Stimulated activated CD4-positive, alpha-beta T cell treated with anti-CD3 and anti-CD28 coated beads, Interleukin-12 subunit alpha, Interleukin-12 subunit beta, amount 100 ng/mL, for 4 hours (primary cell): Measurements from ENCODE around the gene SCAND1.
"Not testable (repeated sequence)": the region's sequence is repeated elsewhere in the genome, so short reads cannot be mapped to it uniquely, and the experiment has no call there.

Source experiments
- DNase-seq: peaks from one replicate; pipeline ENCODE4 v3.0.0-alpha.2; 2020

SCAND1 gene

GRCh38 chr20:35954200-35954906, at the start of gene SCAND1:
SCAND1 (minus strand) TSS chr20:35954502; CDS start chr20:35954284, 218 bp downstream.
- DNase-seq: peak; percentile 93

GRCh38 chr20:36004045-36004444, 49.7 kb upstream of the SCAND1 start:
- no peak for DNase-seq

DNA sequence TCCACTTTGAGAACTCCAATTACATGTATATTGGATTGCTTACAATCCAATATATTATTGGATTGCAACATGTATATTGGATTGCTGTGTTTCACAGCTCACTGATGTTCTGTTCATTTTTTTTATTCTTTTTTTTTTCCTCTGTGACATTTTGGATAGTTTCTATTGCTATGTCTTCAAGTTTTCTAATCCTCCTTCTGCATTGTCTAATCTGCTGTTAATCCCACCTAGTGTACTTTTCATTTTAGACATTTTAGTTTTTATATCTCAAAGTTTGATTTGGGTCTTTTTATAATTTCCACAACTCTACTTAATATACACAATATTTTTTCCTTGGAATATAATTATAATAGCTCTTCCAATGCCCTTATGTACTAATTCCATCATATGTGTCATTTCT, 48.6 kb upstream of the SCAND1 start:
- DNase-seq: no peak

GRCh38 chr20:36001331-36001730, 47.0 kb upstream of the SCAND1 start:
- DNase-seq: not testable (repeated sequence)

DNA sequence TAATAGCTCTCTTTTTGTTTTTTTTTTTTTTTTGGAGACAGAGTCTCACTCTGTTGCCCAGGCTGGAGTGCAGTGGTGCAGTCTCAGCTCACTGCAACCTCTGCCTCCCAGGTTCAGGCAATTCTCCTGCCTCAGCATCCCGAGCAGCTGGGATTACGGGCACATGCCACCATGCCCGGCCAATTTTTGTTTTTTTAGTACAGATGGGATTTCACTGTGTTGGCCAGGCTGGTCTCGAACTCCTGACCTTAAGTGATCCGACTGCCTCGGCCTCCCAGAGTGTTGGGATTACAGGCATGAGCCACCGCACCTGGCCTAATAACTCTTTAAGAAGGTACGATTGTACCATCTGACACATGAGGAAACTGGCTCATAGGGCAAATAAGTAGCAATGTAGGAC, 42.2 kb upstream of the SCAND1 start:
- DNase-seq: not testable (repeated sequence)

- DNase-seq: peak; percentile 81
Observed at GRCh38 chr20:35994994-35995453, 40.7 kb upstream of the SCAND1 start.

- peak; percentile 9 for DNase-seq
Observed at GRCh38 chr20:35992713-35993335, 38.5 kb upstream of the SCAND1 start.

DNA sequence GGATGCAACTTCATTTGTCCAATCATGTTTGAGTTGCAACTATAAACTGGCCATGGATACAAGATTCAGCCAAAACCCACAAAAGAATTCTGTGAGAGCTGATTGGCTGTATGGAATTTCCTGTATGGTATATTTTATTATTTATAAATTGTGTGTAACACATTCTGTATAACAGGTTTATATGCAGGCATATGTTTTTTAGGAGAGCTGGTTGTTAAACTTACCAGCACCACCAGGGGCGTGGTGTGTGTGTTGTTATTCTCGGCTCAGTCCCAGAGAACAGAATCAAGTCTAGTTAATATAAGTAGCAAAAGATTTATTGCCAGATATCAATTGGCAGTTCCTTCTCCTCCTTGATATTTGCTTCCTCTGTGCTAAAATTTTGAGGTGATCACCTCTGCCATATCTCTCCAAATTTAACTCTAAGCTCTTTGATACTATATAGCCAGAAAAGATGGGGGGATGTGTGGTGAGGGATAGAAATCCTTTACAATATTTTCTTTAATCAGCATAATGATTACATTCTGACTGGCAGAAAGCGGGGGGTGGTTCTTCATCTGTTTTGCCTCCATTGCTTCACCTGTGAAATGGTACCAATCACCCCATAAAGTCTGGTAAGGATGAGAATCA, 37.0 kb upstream of the SCAND1 start:
- DNase-seq: no peak

DNA sequence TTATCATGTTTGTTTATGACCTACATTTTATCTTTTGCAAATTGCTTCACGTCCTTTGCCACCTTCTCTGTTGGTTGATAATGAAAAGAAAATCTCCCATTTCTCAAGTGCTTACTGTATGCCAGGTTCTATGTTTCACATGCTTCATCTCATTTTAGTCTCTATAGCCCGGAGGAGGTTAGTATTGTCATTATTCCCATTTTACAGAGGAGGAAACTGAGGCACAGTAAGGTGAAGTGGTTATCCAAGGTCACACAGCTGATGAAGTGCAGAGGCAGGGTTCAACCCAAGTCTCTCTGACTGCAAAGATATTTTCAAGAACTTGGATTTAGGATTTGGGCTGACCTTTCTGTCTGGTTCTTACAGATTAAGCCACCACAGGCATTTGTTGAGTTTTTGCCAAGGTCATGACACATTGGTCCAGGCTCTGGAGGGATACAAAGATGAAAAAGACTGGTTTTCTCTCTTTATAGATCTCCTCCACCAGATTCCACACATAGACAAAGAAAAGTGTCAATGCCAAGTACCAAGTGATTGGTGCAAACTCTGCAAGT, 34.7 kb upstream of the SCAND1 start:
- no peak for DNase-seq

DNA sequence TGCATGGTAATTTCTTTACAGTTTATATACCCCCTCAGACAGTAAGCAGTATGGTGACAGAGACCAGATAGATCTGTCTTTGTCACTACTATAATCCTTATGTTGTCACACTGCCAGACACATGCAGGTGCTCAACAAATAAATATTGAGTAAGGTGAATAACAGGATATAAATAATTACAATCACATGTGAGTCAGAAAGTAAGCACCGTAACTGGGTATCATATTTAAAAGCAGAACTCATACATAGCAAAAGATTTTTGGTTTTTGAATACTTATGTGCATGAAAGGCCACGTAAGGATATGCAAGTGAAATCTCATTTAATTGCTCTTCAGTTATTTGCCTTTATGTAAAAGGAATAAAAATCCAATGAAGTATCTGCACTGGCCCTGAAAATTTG, 31.5 kb upstream of the SCAND1 start:
- DNase-seq: no peak

- no peak for DNase-seq
Observed at GRCh38 chr20:35984382-35984781, 30.1 kb upstream of the SCAND1 start.

- DNase-seq: no peak
Observed at GRCh38 chr20:35981969-35982368, 27.7 kb upstream of the SCAND1 start.

DNA sequence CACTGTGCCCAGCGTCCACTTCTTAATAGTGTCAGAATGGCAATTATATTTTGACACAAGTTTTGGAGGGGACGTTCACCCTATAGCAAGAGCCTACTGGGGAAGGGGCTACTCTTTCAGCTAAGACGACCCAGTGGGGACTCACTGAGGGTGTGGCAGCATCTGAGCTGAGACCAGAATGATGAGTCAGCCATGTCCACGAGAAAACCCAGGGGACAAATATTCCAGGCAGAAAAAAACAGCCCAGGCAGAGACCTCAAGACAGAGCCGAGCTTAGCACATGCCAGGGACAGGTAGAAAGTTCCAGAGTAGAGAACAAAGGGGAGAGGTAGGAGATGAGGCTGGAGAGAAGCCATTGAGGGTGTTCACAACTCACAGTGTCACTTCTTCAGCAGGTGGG, 25.2 kb upstream of the SCAND1 start:
- DNase-seq: no peak

GRCh38 chr20:35978041-35978513, 23.8 kb upstream of the SCAND1 start:
- no peak for DNase-seq

DNA sequence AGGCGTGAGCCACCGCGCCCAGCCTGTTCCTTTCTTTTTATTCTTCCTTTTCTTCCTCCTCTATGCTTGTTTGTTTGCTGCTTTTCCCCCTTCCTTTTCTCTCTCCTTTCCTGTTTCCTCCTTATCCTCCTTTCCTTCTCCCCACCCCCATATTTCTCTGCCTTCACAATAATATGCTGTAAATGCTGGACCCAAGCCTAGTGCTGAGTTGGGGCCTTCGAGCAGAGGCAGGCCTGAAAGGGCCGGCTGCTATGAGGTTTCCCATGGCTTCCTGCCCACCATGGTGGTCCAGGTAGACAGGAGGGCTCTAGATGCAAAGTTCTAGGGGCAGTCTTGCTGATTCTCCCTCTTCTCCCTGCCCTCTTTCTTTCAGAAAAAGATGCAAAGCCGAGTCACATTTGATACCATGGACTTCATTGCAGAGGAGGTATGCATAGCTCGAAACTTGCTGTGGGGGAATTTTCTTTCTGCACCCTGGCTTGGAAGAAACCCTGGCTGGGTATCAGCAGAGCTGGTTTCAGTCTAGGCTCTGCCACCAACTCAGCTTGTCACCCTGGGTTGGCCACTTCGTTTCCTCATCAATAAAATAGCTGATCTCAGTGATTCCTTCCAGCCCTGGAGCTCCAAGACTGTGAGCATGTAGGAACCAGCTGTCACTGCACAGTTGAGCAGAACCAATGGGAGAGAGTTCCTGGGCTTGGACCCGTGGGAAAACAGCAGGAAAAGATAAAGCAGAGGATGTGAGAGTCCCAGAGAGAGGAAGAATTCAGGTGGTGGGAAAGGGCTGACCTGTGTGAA, 21.5 kb upstream of the SCAND1 start:
- DNase-seq: no peak

DNA sequence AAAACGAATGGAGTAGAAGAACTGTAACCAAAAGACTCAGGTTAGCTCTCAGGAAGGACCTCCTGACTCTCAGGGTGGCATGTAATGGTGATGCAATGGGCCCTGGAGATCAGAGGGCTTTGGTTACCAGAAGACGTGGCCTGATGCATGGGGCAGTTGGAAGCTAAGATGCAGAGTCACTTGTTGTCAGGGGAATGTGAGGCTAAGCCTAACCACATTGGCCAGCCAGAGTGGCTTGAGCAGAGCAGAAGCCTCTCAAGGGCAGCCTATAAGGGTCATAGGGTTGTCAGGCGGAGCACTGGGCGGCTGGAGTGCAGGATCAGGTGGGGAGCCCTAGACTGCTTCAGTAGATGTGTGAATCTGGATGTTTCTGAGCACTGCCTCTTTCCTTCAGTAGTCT, 20.0 kb upstream of the SCAND1 start:
- no peak for DNase-seq

- no peak for DNase-seq
Observed at GRCh38 chr20:35972462-35972861, 18.2 kb upstream of the SCAND1 start.

DNA sequence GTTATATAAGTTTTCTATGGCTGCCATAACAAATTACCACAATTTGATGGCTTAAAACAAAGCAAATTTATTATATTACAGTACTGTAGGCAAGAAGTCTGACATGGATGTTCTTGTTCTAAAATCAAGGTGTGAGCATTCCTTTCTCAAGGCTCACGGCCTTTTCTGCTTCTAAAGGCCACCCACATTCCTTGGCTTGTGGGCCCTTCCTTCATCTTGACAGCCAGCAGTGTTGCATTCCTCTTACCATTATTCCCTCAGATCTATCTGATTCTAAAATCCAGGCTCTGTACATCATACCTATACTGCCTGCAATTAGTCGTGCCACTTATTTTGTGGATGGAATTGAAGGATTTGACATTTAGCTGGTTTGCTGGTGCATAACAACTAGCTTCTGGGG, 17.7 kb upstream of the SCAND1 start:
- no peak for DNase-seq

DNA sequence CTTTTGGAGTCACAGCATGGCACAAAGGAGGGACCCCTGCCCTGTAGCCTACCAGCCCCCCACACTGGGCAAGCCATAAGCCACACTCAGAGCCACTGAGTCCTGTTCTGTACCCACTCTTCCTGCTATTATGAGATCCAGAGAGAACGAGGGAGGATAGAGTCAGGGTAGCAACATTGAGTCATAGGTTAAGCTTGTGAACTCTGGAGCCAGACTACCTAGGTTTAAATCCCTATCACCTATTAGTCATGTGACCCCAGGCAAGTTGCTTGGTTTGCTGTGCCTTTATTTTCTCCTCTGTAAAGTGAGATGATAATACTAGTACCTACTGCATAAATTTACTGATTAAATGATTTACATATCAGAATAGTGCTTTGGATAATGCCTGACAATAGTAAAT, 14.6 kb upstream of the SCAND1 start:
- DNase-seq: no peak

GRCh38 chr20:35967979-35968640, 13.8 kb upstream of the SCAND1 start, which contains the start of gene CNBD2:
CNBD2 (plus strand) TSS chr20:35968590; CDS start chr20:35968763, 173 bp downstream.
- DNase-seq: no peak

DNA sequence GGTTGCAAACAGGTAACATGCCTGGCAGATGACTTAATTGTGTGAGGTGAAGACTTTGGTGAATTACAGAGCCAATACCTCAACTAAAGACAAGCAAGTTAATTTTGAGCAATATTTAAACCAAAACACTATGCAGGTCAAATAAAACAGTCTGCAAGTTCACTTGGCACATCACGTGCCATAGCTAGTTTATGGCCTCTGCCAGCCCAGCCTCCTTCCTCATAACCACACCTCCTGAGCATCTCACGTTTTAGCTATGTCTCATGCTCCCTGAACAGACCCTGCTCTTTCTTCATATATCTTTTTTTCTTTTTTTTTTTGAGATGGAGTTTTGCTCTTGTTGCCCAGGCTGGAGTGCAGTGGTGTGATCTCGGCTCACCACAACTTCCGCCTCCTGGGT, 9.6 kb upstream of the SCAND1 start:
- DNase-seq: no peak

- DNase-seq: not testable (repeated sequence)
Observed at GRCh38 chr20:35959291-35959690, 5.0 kb upstream of the SCAND1 start.
